Activated naive CD8-positive, alpha-beta T cell treated with anti-CD3 and anti-CD28 coated beads, Interleukin-2, amount 50 U/mL, for 16 hours (primary cell): Measurements from ENCODE around the gene ANKRD33B.
"Not testable (repeated sequence)": the region's sequence is repeated elsewhere in the genome, so short reads cannot be mapped to it uniquely, and the experiment has no call there.

Experiments used
- DNase-seq: peaks from one replicate; pipeline ENCODE4 v3.0.0-alpha.2; 2020; ENCODE audit warnings: low read depth, low spot score

ANKRD33B gene

GRCh38 chr5:10536931-10537579, 26.8 kb upstream of the ANKRD33B start:
- DNase-seq: no peak

GRCh38 chr5:10537624-10538023, 26.2 kb upstream of the ANKRD33B start:
- DNase-seq: no peak

- DNase-seq: no peak
Observed at GRCh38 chr5:10538103-10538788, 25.6 kb upstream of the ANKRD33B start.

- DNase-seq: no peak
Observed at GRCh38 chr5:10538789-10539686, 24.8 kb upstream of the ANKRD33B start.

GRCh38 chr5:10539687-10539998, 24.2 kb upstream of the ANKRD33B start:
- no peak for DNase-seq

GRCh38 chr5:10540036-10540544, 23.8 kb upstream of the ANKRD33B start:
- DNase-seq: no peak

- DNase-seq: no peak
Observed at GRCh38 chr5:10540951-10541646, 22.8 kb upstream of the ANKRD33B start.

GRCh38 chr5:10542055-10542550, 21.8 kb upstream of the ANKRD33B start:
- DNase-seq: no peak

- no peak for DNase-seq
Observed at GRCh38 chr5:10543585-10544040, 20.3 kb upstream of the ANKRD33B start.

- DNase-seq: no peak
Observed at GRCh38 chr5:10545084-10545483, 18.8 kb upstream of the ANKRD33B start.

- DNase-seq: no peak
Observed at GRCh38 chr5:10546186-10546585, 17.7 kb upstream of the ANKRD33B start.

- DNase-seq: no peak
Observed at GRCh38 chr5:10548418-10549122, 15.3 kb upstream of the ANKRD33B start.

GRCh38 chr5:10549123-10549514, 14.8 kb upstream of the ANKRD33B start:
- not testable (repeated sequence) for DNase-seq

- no peak for DNase-seq
Observed at GRCh38 chr5:10550222-10550995, 13.5 kb upstream of the ANKRD33B start.

- DNase-seq: no peak
Observed at GRCh38 chr5:10551782-10552138, 12.1 kb upstream of the ANKRD33B start.

GRCh38 chr5:10552183-10553143, 11.4 kb upstream of the ANKRD33B start:
- no peak for DNase-seq

- DNase-seq: no peak
Observed at GRCh38 chr5:10553476-10553875, 10.4 kb upstream of the ANKRD33B start.

GRCh38 chr5:10555277-10555684, 8.6 kb upstream of the ANKRD33B start:
- DNase-seq: no peak

- no peak for DNase-seq
Observed at GRCh38 chr5:10556289-10556807, 7.5 kb upstream of the ANKRD33B start.
